ENCODE data around the gene KLF14.

- no peak for TF ChIP-seq CTCF (conservative IDR thresholded peaks at IDR 0.05 in 1 of 2, IDR thresholded peaks at IDR 0.05 in 1 of 2; ENCODE audit: extremely low read depth in 1 of 2, insufficient read depth in 1 of 2, low read depth in 1 of 2, low read length in 2 of 2)
- TF ChIP-seq EZH2 (IDR thresholded peaks at IDR 0.05; ENCODE audit: borderline replicate concordance, low read length), result no peak
These were observed 47.3 kb upstream of the KLF14 start for GRCh38 chr7:130781346-130781745.

Measured in mammary epithelial cell (primary cell).